HepG2 (cell line): Measurements from ENCODE around the gene ZBTB2. TPM values are rescaled to one million over a fixed set of nuclear protein-coding genes. Genes with fewer than 3 reads are reported as not detected.

Source experiments
- ATAC-seq: fragments of 200-7000 bp; cut with Tn5 transposase; 3 replicates; pipeline ENCODE4 v1.9.1; 2020; ENCODE audit warnings: mild to moderate bottlenecking, moderate library complexity
- BruUV-seq: library from RNA; stranded (reverse); fragments of 400-500 nt; replicated peaks from 2 replicates; lab custom pipeline; 2021; lab: Mats Ljungman, UMichigan
- CTCF ChIA-PET: fragments of 300-600 bp; formaldehyde crosslinking; extraction: SDS; loops from one replicate; lab custom pipeline; 2021; ENCODE audit warnings: low total read pairs, inconsistent platforms, low intra/inter-chr PET ratio; lab: Yijun Ruan, JAX
- POLR2A ChIA-PET: fragments of 350-600 bp; sonication (Branson Sonifier 250); formaldehyde crosslinking; loops from one replicate; lab custom pipeline; 2020; ENCODE audit warnings: antibody characterized with exemption, inconsistent platforms; lab: Yijun Ruan, JAX
- DNase-seq: peaks from one replicate; pipeline ENCODE4 v3.0.0-alpha.2; 2015; ENCODE audit warnings: low spot score
- FAIRE-seq: peaks from 3 replicates; lab custom pipeline; 2011; peaks lifted over from hg19 to GRCh38; lab: Jason Lieb, UNC
- H2AFZ ChIP-seq: one replicate; pipeline ENCODE4 v1.6.1; 2011; ENCODE audit warnings: low read length, inconsistent platforms
- H3K27ac ChIP-seq: fragments of 300-600 bp; 3 replicates; pipeline ENCODE4 v1.8.0; 2011; ENCODE audit warnings: mixed run types, mild to moderate bottlenecking, mixed read lengths, low read length, inconsistent platforms; ENCODE audit not compliant: insufficient read depth; ENCODE audit errors: extremely low read length
- H3K27me3 ChIP-seq, 2 experiments: fragments of 200-600 bp in 1 of 2; 2 replicates in 1 of 2; 3 replicates in 1 of 2; pipeline versions ENCODE4 v1.6.0 to v1.8.0; 2011; ENCODE audit warnings: low read length in 2 of 2, mild to moderate bottlenecking in 2 of 2, moderate library complexity in 2 of 2, inconsistent platforms in 1 of 2; ENCODE audit not compliant: insufficient read depth in 2 of 2, control insufficient read depth in 1 of 2
- H3K36me3 ChIP-seq, 2 experiments: fragments of 200-600 bp in 1 of 2; replicated peaks in 1 of 2; 2 replicates in 1 of 2; 3 replicates in 1 of 2; pipeline versions ENCODE4 v1.5.1 to v1.8.0; 2011; ENCODE audit warnings: low read length in 2 of 2, inconsistent platforms in 1 of 2; ENCODE audit not compliant: insufficient read depth in 2 of 2, control insufficient read depth in 1 of 2
- H3K4me1 ChIP-seq: 2 replicates; pipeline ENCODE4 v1.5.1; 2012; ENCODE audit warnings: low read length, inconsistent platforms; ENCODE audit not compliant: insufficient read depth
- H3K4me2 ChIP-seq: 2 replicates; pipeline ENCODE4 v1.6.0; 2011; ENCODE audit warnings: low read depth, low read length, inconsistent platforms
- H3K4me3 ChIP-seq, 3 experiments: fragments of 200-600 bp in 1 of 3; sonication (generic), shearing (Covaris generic) in 1 of 3; replicated peaks in 1 of 3; 2 replicates each; pipeline ENCODE4 v1.5.1; 2011 to 2016; ENCODE audit warnings: low read length in 3 of 3, inconsistent platforms in 2 of 3, low read depth in 2 of 3, mild to moderate bottlenecking in 2 of 3, control low read depth in 1 of 3, mixed read lengths in 1 of 3; ENCODE audit not compliant: insufficient read depth in 1 of 3
- H3K79me2 ChIP-seq: one replicate; pipeline ENCODE4 v1.6.1; 2011; ENCODE audit warnings: low read length, inconsistent platforms; ENCODE audit not compliant: insufficient read depth
- H3K9ac ChIP-seq: 2 replicates; pipeline ENCODE4 v1.6.0; 2011; ENCODE audit warnings: mild to moderate bottlenecking, low read depth, low read length, inconsistent platforms; ENCODE audit not compliant: insufficient read depth
- H3K9me3 ChIP-seq: 2 replicates; pipeline ENCODE4 v1.5.1; 2012; ENCODE audit warnings: mild to moderate bottlenecking, low read length
- H4K20me1 ChIP-seq: 2 replicates; pipeline ENCODE4 v1.6.0; 2011; ENCODE audit warnings: inconsistent platforms, mild to moderate bottlenecking, low read length, moderate library complexity; ENCODE audit not compliant: insufficient read depth
- FOXP1 ChIP-seq, 2 experiments: fragments of 450-650 bp in 1 of 2; IDR thresholded peaks; 2 replicates each; pipeline ENCODE4 v1.6.1; 2017 to 2018; ENCODE audit warnings: antibody characterized with exemption in 1 of 2
- GABPA ChIP-seq, 2 experiments: IDR thresholded peaks; 2 replicates each; pipeline ENCODE4 v1.6.1; 2011 to 2016; ENCODE audit warnings: low read depth in 2 of 2, low read length in 1 of 2, missing biosample characterization in 1 of 2, missing genetic modification characterization in 1 of 2
- HNF1B ChIP-seq: sonication (generic); formaldehyde crosslinking; IDR thresholded peaks from 2 replicates; pipeline ENCODE4 v1.5.1; 2020; ENCODE audit warnings: mild to moderate bottlenecking, moderate library complexity, missing genetic modification reagents
- MIXL1 ChIP-seq: IDR thresholded peaks from 2 replicates; pipeline ENCODE4 v1.6.1; 2016
- NFATC3 ChIP-seq: sonication (generic); formaldehyde crosslinking; IDR thresholded peaks from 2 replicates; pipeline ENCODE4 v1.5.1; 2020; ENCODE audit warnings: mild to moderate bottlenecking, missing genetic modification reagents
- RXRB ChIP-seq: IDR thresholded peaks from 2 replicates; pipeline ENCODE4 v1.6.1; 2016; ENCODE audit warnings: borderline replicate concordance, missing genetic modification reagents, missing compliant biosample characterization
- SMC3 ChIP-seq: IDR thresholded peaks from 2 replicates; pipeline ENCODE4 v1.6.1; 2011; ENCODE audit warnings: low read length, improper control_type of control experiment
- TBX2 ChIP-seq: sonication (generic); formaldehyde crosslinking; IDR thresholded peaks from 2 replicates; pipeline ENCODE4 v1.5.0; 2020; ENCODE audit warnings: missing genetic modification reagents, mild to moderate bottlenecking, borderline replicate concordance
- TRAFD1 ChIP-seq: sonication (generic); formaldehyde crosslinking; IDR thresholded peaks from 2 replicates; pipeline ENCODE4 v1.5.1; 2020; ENCODE audit warnings: missing genetic modification reagents, mild to moderate bottlenecking, borderline replicate concordance
- ZFP90 ChIP-seq: sonication (generic); formaldehyde crosslinking; IDR thresholded peaks from 2 replicates; pipeline ENCODE4 v1.8.0; 2022; ENCODE audit warnings: missing genetic modification reagents, mild to moderate bottlenecking, inconsistent platforms, borderline replicate concordance
- ZMYM2 ChIP-seq: sonication (generic); formaldehyde crosslinking; IDR thresholded peaks from 2 replicates; pipeline ENCODE4 v1.8.0; 2022; ENCODE audit warnings: mild to moderate bottlenecking, missing genetic modification reagents
- ZNF101 ChIP-seq: sonication (generic); formaldehyde crosslinking; IDR thresholded peaks from 2 replicates; pipeline ENCODE4 v1.4.0; 2020; ENCODE audit warnings: mild to moderate bottlenecking, low read depth, missing genetic modification reagents, borderline replicate concordance
- ZNF337 ChIP-seq: sonication (generic); formaldehyde crosslinking; IDR thresholded peaks from 2 replicates; pipeline ENCODE4 v1.5.1; 2020; ENCODE audit warnings: missing genetic modification reagents, low read depth, mild to moderate bottlenecking, borderline replicate concordance
- ZNF501 ChIP-seq: sonication (generic); formaldehyde crosslinking; IDR thresholded peaks from 2 replicates; pipeline ENCODE4 v1.5.1; 2020; ENCODE audit warnings: mild to moderate bottlenecking, moderate library complexity, missing genetic modification reagents
- ZNF567 ChIP-seq: sonication (generic); formaldehyde crosslinking; IDR thresholded peaks from 2 replicates; pipeline ENCODE4 v1.8.1; 2023; ENCODE audit warnings: mild to moderate bottlenecking, missing genetic modification reagents, borderline replicate concordance
- ZNF605 ChIP-seq: sonication (generic); formaldehyde crosslinking; IDR thresholded peaks from 2 replicates; pipeline ENCODE4 v1.8.0; 2022; ENCODE audit warnings: mild to moderate bottlenecking, missing genetic modification reagents
- ZNF780A ChIP-seq: sonication (generic); formaldehyde crosslinking; IDR thresholded peaks from 2 replicates; pipeline ENCODE4 v1.8.0; 2022; ENCODE audit warnings: mild to moderate bottlenecking, missing genetic modification reagents, moderate library complexity
- ZSCAN31 ChIP-seq: sonication (generic); formaldehyde crosslinking; IDR thresholded peaks from 2 replicates; pipeline ENCODE4 v1.5.0; 2020; ENCODE audit warnings: low read depth, mild to moderate bottlenecking, missing genetic modification reagents
- WGBS: methylation state at CpG from one replicate; pipeline ENCODE4 v1.1.6; 2017; ENCODE audit warnings: low lambda C conversion rate; 5-methylcytosine and 5-hydroxymethylcytosine counted together
- in situ Hi-C: cut with HindIII; loops from 2 replicates; pipeline ENCODE4 v1.10.0; 2017; ENCODE audit warnings: low pct_unique_long_range_greater_than_20kb; ENCODE audit not compliant: extremely low pct_ligation_motif_present
- intact Hi-C: fragments of 100-400 bp; cut with micrococcal nuclease; formaldehyde crosslinking; loops from one replicate; pipeline ENCODE4 v1.10.0; 2022; ENCODE audit not compliant: unreplicated experiment
- polyA plus RNA-seq, 8 experiments: library from polyadenylated mRNA; depleted of rRNA in 3 of 8; stranded (reverse) in 7 of 8; unstranded in 1 of 8; fragments of >200 nt; fragmentation: Illumina TruSeq in 4 of 8; extraction: Trizol in 4 of 8; gene quantifications; 2 replicates each; pipeline versions ENCODE4 v1.2.1 to v1.2.3, GENCODE V29; 2011 to 2016; ENCODE audit warnings: low read depth in 4 of 8, missing spikeins in 1 of 8, mixed read lengths in 1 of 8; ENCODE audit not compliant: insufficient read depth in 1 of 8
- total RNA-seq, 5 experiments: library from RNA; depleted of rRNA; stranded (reverse); fragments of >200 nt; fragmentation: Illumina TruSeq; extraction: Trizol; gene quantifications; 2 replicates each; pipeline ENCODE4 v1.2.3, GENCODE V29; 2016; ENCODE audit warnings: low read depth in 1 of 5

Gene ZBTB2
- total and polyA plus RNA-seq, 2 of the 13 experiments (the other 11 are each of a cell fraction or from before 2014, with no cell fraction given) = 15.4 to 22.8 TPM

GRCh38 chr6:151325075-151326050, 66.0 kb downstream of the ZBTB2 start (continued):
- TF ChIP-seq FOXP1 (IDR thresholded peaks at IDR 0.05) (no peak), FOXP1 (CRISPR knock-in tag; IDR thresholded peaks at IDR 0.05) (no peak), SMC3 (no peak), ZFP90 (no peak), RXRB (no peak)

DNA sequence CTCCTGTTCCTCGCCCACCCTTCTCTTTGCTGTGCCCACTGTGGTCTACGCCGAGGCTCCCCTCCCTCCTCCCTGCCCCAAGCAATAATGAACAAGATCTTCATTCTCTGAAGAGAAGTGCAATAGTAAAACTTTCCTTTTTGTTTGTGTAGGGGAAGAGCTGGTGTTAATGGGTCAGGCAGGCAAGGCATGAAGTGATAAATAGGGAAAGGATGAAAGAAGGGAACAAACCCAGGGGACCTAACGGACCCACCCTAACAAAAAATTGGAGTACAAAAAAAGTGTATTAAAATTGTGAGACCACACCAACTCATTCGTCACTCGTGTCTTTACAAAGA, 66.9 kb downstream of the ZBTB2 start:
- Histone ChIP-seq H3K36me3 (no peaks in the 10 kb centered on the region), H3K4me1 (peaks cover 45% of the 10 kb centered on the region), H2AFZ (peak overlapping the region; percentile 77), H3K27ac (no peak overlapping the region), H3K4me2 (peak overlapping the region; percentile 84), H3K27me3 (no peaks in the 10 kb centered on the region; a peak in 1 of 5 replicates), H3K9me3 (no peaks in the 10 kb centered on the region), H4K20me1 (no peaks in the 10 kb centered on the region), H3K79me2 (no peaks in the 10 kb centered on the region), H3K9ac (peak overlapping the region; percentile 33; the same call in 1 of the 2 replicates), H3K4me3 (peak overlapping the region; percentile 16 to 81 (median 70); a peak in 4 of 6 replicates)
- POLR2A ChIA-PET = interaction anchor here (0.8 to 3.1 kb wide), 7 partner anchors 253 to 433 kb away, joined by 3 to 17 read pairs (median 4); no protein-coding TSS in a partner anchor
- ATAC-seq (peak; percentile 7; the same call in 2 of the 3 replicates), FAIRE-seq (no peak), DNase-seq (no peak)
- in situ Hi-C loops = no loop called here
- CTCF ChIA-PET = interaction anchor here (0.7 to 5.5 kb wide), 7 partner anchors 10 to 432 kb away, joined by 3 to 67 read pairs (median 5); no protein-coding TSS in a partner anchor
- no TSS peak for BruUV-seq
- 29% methylated on average over 6 of the region's 6 CpGs for WGBS
- intact Hi-C loops = loop anchor here (1.0 to 10.0 kb wide), 5 partner anchors 120 to 432 kb away; no protein-coding TSS in a partner anchor
- peak; percentile 32; the same call in 1 of the 2 replicates for TF ChIP-seq TBX2
- TF ChIP-seq NFATC3 (CRISPR knock-in tag) = peak; percentile 79; the same call in 1 of the 2 replicates
- peak; percentile 71; the same call in 1 of the 2 replicates for TF ChIP-seq ZSCAN31 (CRISPR knock-in tag)
- 0 out of 2 replicates have a peak, but pooled peaks have one; percentile 25 for TF ChIP-seq ZNF567 (CRISPR knock-in tag)
- peak; percentile 42; the same call in 1 of the 2 replicates for TF ChIP-seq ZNF501 (CRISPR knock-in tag)
- peak; percentile 39; the same call in 1 of the 2 replicates for TF ChIP-seq HNF1B (CRISPR knock-in tag)
- TF ChIP-seq GABPA (IDR thresholded peaks at IDR 0.05; ENCODE audit: low read depth, low read length) = no peak
- no peak for TF ChIP-seq GABPA (CRISPR knock-in tag; IDR thresholded peaks at IDR 0.05; ENCODE audit: low read depth)
- TF ChIP-seq TRAFD1 (CRISPR knock-in tag) = peak; percentile 8; the same call in 1 of the 2 replicates
- TF ChIP-seq ZNF337 (CRISPR knock-in tag) = 0 out of 2 replicates have a peak, but pooled peaks have one; percentile 37
- no peak for TF ChIP-seq MIXL1
- peak; percentile 21; the same call in 1 of the 2 replicates for TF ChIP-seq ZNF605
- TF ChIP-seq ZNF780A (CRISPR knock-in tag) = no peak
- TF ChIP-seq ZNF101 (CRISPR knock-in tag) = 0 out of 2 replicates have a peak, but pooled peaks have one; percentile 38
- TF ChIP-seq ZMYM2 = 0 out of 2 replicates have a peak, but pooled peaks have one; percentile 23
